ENCODE data around the gene CAMK2N1. TPM values are rescaled to one million over a fixed set of nuclear protein-coding genes. Genes with fewer than 3 reads are reported as not detected.
"Not testable (repeated sequence)": the region's sequence is repeated elsewhere in the genome, so short reads cannot be mapped to it uniquely, and the experiment has no call there.

Gene CAMK2N1
- total and polyA plus RNA-seq, 4 donors: 36.4 to 385 (median 197) TPM

DNA sequence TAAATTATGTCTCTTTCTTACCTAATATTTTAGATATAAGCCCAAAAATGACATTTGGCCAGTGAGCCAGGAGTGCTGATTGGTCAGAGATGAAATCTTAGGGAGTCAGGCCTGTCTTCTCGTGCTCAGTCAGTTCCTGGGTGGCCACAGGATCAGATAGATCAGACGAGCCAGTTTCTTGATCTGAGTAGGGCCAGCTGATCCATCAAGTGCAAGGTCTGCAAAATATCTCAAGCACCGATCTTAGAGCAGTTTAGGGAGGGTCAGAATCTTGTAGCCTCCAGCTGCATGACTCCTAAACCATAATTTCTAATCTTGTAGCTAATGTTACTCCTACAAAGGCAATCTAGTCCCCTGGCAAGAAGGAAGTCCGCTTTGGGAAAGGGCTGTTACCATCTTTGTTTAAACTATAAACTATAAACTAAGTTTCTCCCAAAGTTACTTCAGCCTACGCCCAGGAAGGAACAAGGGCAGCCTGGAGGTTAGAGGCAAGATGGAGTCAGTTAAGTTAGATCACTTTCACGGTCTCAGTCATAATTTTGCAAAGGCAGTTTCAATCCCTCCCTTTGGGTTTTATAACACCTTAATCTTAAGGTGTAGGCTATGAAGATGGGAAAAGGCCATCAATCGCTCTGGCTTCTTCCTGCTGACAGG, 33.7 kb upstream of the CAMK2N1 start:
- not testable (repeated sequence) for DNase-seq (ENCODE audit: low read depth in 4 of 6, low spot score in 6 of 6); H3K4me3 ChIP-seq (ENCODE audit: low read depth, low read length); H3K9me3 ChIP-seq (ENCODE audit: control insufficient read depth, insufficient read depth, low read length); H3K27me3 ChIP-seq (ENCODE audit: control insufficient read depth, insufficient read depth, low read length); H3K36me3 ChIP-seq (ENCODE audit: control insufficient read depth, insufficient read depth, low read length); H3K27ac ChIP-seq (ENCODE audit: low read depth, low read length); H3K4me1 ChIP-seq (ENCODE audit: control insufficient read depth, insufficient read depth, low read length)
- 65% methylated on average over 3 of the region's 7 CpGs for WGBS (ENCODE audit: insufficient coverage)

DNA sequence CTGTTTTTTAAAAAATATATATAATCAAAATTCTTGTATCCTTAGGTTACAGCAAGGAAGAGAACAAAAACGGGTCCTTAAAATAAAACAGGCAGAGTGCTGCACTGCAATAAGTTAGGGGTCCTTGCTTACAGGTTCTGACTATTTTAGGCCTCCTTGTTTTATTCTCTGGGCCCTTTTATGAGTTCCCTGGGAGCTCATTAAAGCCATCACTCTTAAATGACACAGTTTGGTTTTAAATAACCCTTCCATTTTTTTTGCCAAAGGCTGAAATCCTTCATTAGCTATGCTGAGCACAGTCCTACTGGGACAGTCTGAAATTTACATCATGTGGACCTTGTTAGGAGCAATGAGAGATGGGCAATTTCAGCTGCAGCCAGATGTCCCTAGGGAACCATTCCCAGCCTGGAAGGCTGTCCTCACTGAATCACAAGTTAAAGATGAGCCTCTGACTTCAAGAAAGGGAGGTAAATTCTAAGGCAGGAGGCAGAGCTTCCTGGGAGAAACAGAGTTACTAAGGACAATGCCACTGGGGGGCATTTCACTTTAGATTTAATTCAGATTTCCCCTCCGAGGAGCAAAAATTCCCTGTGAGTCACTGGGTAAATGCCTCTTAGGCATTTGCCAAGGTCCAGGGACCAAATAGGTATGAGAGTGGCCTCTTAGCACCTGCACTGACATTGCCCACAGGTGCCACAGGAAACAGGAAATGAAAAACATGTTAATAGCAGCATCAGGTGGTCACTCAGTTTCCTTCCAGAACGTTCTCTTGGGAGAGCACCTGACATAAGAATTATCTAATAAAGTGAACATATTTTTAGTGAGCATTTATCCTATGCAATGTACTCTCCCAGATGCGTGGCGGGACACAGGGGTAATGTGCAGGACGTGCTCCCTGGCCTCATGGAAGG, 25.8 kb upstream of the CAMK2N1 start:
- DNase-seq (ENCODE audit: low read depth in 4 of 6, low spot score in 6 of 6): peak in 1 of 6 donors; percentile 68
- Histone ChIP-seq H3K36me3 (ENCODE audit: control insufficient read depth, insufficient read depth, low read length) (no peaks in the 10 kb centered on the region), H3K27ac (ENCODE audit: low read depth, low read length) (no peak overlapping the region), H3K4me1 (ENCODE audit: control insufficient read depth, insufficient read depth, low read length) (peaks cover 4% of the 10 kb centered on the region), H3K27me3 (ENCODE audit: control insufficient read depth, insufficient read depth, low read length) (no peaks in the 10 kb centered on the region), H3K4me3 (ENCODE audit: low read depth, low read length) (no peak overlapping the region), H3K9me3 (ENCODE audit: control insufficient read depth, insufficient read depth, low read length) (no peaks in the 10 kb centered on the region)
- WGBS (ENCODE audit: insufficient coverage): 47% methylated on average over 2 of the region's 6 CpGs

DNA sequence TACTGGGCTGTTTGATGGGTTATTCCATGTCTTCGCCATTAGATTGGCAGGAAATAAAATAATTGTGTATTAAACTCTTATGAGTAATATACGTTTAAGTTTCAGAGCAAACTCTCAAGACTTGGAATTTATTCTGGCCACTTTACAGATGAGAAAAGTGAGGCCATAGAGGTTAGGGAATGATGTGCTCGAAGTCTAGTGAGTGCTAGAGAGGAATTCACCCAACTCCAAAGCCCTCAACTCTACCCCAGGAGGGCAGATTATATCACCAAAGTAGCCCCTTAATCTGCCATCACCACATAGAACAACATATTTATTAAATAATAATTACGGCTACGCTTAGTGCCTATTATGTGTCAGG, 22.4 kb upstream of the CAMK2N1 start:
- WGBS (ENCODE audit: insufficient coverage): 100% methylated on average over 1 of the region's 5 CpGs
- Histone ChIP-seq H3K27me3 (ENCODE audit: control insufficient read depth, insufficient read depth, low read length) (no peaks in the 10 kb centered on the region), H3K36me3 (ENCODE audit: control insufficient read depth, insufficient read depth, low read length) (peaks cover 5% of the 10 kb centered on the region), H3K9me3 (ENCODE audit: control insufficient read depth, insufficient read depth, low read length) (no peaks in the 10 kb centered on the region), H3K27ac (ENCODE audit: low read depth, low read length) (no peak overlapping the region), H3K4me3 (ENCODE audit: low read depth, low read length) (peak overlapping the region; percentile 86), H3K4me1 (ENCODE audit: control insufficient read depth, insufficient read depth, low read length) (peaks cover 8% of the 10 kb centered on the region)
- no peak for DNase-seq (ENCODE audit: low read depth in 4 of 6, low spot score in 6 of 6)

DNA sequence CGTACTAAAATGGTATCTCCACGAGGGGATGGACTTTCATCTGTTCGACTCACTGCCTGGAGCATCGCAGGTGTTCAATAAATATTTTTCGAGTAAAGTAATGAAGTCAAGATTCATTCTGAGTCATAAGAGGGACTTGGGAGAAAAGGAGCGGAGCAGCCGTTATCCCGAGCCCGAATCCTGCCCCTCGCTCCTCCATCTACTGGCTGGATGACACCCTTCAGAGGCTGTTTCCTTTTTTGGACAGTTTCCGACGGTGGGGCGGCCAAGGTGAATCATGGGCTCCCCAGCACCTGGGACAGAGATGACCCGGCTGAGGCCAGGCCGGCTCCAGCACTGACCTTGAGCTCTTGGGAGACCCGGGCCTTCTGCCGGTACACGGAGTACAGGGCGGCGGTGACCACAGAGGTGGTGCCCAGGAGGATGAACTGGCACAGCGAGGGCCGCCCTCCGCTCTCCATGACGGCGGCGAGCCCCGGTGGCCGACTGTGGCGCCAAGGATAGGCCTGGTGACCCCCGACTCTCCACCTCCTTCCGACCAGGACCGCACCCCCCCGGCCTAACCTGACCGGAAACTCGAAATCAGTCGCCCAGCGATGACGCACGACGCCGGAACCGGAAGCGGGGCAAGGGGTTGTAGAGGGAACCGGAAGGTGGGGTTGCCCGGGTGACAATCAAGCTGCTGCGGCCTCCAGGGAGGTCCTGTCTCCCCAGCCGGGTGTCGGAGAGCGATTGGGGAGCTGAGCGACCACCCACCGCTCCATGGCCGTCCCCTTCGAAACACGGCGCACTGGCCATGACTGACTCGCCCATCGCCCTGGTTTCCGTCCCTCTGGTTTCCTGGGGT, 21.8 kb upstream of the CAMK2N1 start, which contains the start of gene MUL1:
Gene MUL1 (minus strand): TSS at position 588 of the 847 bp plus-strand sequence. CDS start 127 bp downstream, at position 461.
- Histone ChIP-seq H3K27me3 (ENCODE audit: control insufficient read depth, insufficient read depth, low read length) (no peaks in the 10 kb centered on the region), H3K36me3 (ENCODE audit: control insufficient read depth, insufficient read depth, low read length) (peaks cover 5% of the 10 kb centered on the region), H3K4me3 (ENCODE audit: low read depth, low read length) (peak within 1 kb of the TSS; percentile 86), H3K9me3 (ENCODE audit: control insufficient read depth, insufficient read depth, low read length) (no peaks in the 10 kb centered on the region), H3K4me1 (ENCODE audit: control insufficient read depth, insufficient read depth, low read length) (peaks cover 8% of the 10 kb centered on the region), H3K27ac (ENCODE audit: low read depth, low read length) (peak within 1 kb of the TSS; percentile 53)
- DNase-seq (ENCODE audit: low read depth in 4 of 6, low spot score in 6 of 6): peak; percentile 89 to 99 (median 92)
- 0% methylated on average over 52 of the region's 58 CpGs for WGBS (ENCODE audit: insufficient coverage)

DNA sequence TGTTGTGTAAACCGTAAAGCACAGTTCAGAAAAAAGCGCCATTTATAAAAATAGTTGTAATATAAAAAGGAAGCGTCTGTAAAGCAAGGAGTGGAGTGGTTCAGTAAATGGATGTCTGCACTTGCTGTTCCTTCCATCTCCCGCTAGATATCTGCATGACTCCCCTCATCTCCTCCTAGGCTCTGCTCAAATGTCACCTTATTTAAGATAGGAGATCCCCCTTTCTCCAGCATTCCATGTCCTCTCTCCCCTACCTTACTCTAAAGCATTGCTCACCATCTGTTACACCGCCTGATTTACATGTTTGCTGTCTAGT, 21.2 kb upstream of the CAMK2N1 start:
- H3K27ac ChIP-seq (ENCODE audit: low read depth, low read length): no peak overlapping the region

DNA sequence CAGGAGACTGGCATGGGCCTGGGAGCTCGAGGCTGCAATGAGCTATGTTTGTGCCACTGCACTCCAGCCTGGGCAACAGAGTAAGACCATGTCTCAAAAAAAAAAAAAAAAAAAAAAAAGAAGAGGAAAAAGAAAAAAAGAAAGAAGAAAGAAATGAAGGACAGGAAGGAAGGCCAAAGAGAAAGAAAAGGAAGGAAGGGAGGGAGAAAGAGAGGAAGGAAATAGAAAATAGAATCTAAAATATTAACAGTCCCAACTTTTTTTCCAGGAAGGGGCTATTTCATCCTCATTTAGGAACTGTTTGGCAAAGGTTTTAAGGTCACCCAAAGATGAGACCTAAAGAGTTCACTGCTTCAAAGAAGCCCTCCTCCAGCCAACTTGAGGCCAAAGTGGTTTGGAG, 19.5 kb upstream of the CAMK2N1 start:
- 100% methylated on average over 1 of the region's 1 CpG for WGBS (ENCODE audit: insufficient coverage)
- no peak overlapping the region for H3K4me3 ChIP-seq (ENCODE audit: low read depth, low read length)
- H3K4me1 ChIP-seq (ENCODE audit: control insufficient read depth, insufficient read depth, low read length): peaks cover 8% of the 10 kb centered on the region
- no peak overlapping the region for H3K27ac ChIP-seq (ENCODE audit: low read depth, low read length)
- no peaks in the 10 kb centered on the region for H3K27me3 ChIP-seq (ENCODE audit: control insufficient read depth, insufficient read depth, low read length)
- no peaks in the 10 kb centered on the region for H3K9me3 ChIP-seq (ENCODE audit: control insufficient read depth, insufficient read depth, low read length)
- no peak for DNase-seq (ENCODE audit: low read depth in 4 of 6, low spot score in 6 of 6)
- H3K36me3 ChIP-seq (ENCODE audit: control insufficient read depth, insufficient read depth, low read length): peaks cover 23% of the 10 kb centered on the region

More for the DNA sequence above, 21.2 kb upstream of the CAMK2N1 start:
- Histone ChIP-seq H3K27me3 (ENCODE audit: control insufficient read depth, insufficient read depth, low read length) (no peaks in the 10 kb centered on the region), H3K4me1 (ENCODE audit: control insufficient read depth, insufficient read depth, low read length) (peaks cover 8% of the 10 kb centered on the region), H3K36me3 (ENCODE audit: control insufficient read depth, insufficient read depth, low read length) (peaks cover 9% of the 10 kb centered on the region), H3K9me3 (ENCODE audit: control insufficient read depth, insufficient read depth, low read length) (no peaks in the 10 kb centered on the region), H3K4me3 (ENCODE audit: low read depth, low read length) (peak overlapping the region; percentile 86)
- 40% methylated on average over 1 of the region's 5 CpGs for WGBS (ENCODE audit: insufficient coverage)
- no peak for DNase-seq (ENCODE audit: low read depth in 4 of 6, low spot score in 6 of 6)

DNA sequence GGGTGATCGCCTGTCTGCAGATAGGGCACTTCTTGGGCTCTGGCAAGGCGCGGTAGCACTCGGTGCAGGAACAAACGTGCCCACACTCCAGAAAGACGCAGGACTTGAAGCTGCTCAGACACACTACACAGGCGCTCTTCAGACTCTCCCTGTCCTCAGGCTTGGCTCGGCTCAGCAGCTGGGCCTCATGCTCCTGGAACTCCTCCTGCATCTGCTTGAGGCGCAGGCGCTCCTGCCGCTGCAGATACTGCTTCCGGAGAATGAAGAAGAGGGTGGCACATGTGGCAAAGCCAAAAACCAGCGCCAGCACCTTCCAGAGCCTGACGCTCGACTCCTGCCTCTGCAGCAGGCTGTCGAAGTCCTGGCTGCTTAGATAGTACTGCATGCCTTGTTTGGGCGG, 14.7 kb upstream of the CAMK2N1 start:
- Histone ChIP-seq H3K36me3 (ENCODE audit: control insufficient read depth, insufficient read depth, low read length) (peaks cover 56% of the 10 kb centered on the region), H3K27me3 (ENCODE audit: control insufficient read depth, insufficient read depth, low read length) (no peaks in the 10 kb centered on the region), H3K27ac (ENCODE audit: low read depth, low read length) (no peak overlapping the region), H3K4me1 (ENCODE audit: control insufficient read depth, insufficient read depth, low read length) (no peaks in the 10 kb centered on the region), H3K9me3 (ENCODE audit: control insufficient read depth, insufficient read depth, low read length) (no peaks in the 10 kb centered on the region), H3K4me3 (ENCODE audit: low read depth, low read length) (no peak overlapping the region)
- no peak for DNase-seq (ENCODE audit: low read depth in 4 of 6, low spot score in 6 of 6)
- WGBS (ENCODE audit: insufficient coverage): 95% methylated on average over 17 of the region's 17 CpGs

DNA sequence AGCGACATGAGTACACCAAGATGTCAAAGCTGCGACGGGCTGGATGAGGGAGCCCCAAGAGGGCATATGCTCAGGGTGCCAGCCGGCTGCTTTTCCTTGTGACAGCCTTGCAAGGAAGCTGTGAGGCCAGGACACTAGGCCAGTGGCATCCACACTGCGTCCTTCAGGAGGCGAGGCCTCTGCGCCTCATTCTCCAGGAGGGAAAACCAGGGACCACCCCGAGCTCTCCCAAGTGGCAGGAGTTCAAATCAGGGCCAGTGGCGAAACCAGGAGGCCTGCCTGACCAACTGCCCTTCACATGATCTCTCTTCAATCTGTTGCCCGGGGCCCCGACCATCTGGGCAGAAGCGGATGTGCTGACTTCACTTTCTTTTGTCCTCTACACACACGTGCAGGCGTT, 13.7 kb upstream of the CAMK2N1 start:
- H3K4me1 ChIP-seq (ENCODE audit: control insufficient read depth, insufficient read depth, low read length): peaks cover 2% of the 10 kb centered on the region
- no peak overlapping the region for H3K4me3 ChIP-seq (ENCODE audit: low read depth, low read length)
- no peaks in the 10 kb centered on the region for H3K9me3 ChIP-seq (ENCODE audit: control insufficient read depth, insufficient read depth, low read length)
- no peak overlapping the region for H3K27ac ChIP-seq (ENCODE audit: low read depth, low read length)
- no peaks in the 10 kb centered on the region for H3K27me3 ChIP-seq (ENCODE audit: control insufficient read depth, insufficient read depth, low read length)
- 97% methylated on average over 12 of the region's 14 CpGs for WGBS (ENCODE audit: insufficient coverage)
- H3K36me3 ChIP-seq (ENCODE audit: control insufficient read depth, insufficient read depth, low read length): peaks cover 56% of the 10 kb centered on the region
- no peak for DNase-seq (ENCODE audit: low read depth in 4 of 6, low spot score in 6 of 6)

DNA sequence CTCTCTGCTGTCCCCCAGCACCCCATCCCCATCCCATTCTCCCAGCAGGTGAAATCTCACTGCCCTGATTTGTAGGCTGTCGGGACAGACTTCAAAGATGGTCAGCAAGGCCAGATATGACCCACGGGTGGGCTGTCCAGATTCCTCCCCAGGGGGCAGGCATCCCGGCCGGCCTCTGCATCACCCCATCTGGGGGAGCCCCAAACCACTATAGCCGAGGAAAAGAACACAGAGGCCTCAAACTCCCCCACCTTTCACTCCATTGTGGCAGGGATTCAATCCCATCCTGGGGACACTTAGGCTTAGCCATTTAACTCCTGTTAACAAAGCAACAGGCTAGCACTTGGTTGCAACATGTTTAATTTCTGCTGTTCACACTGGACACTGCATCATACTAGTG, 13.1 kb upstream of the CAMK2N1 start:
- H3K9me3 ChIP-seq (ENCODE audit: control insufficient read depth, insufficient read depth, low read length): no peaks in the 10 kb centered on the region
- H3K27ac ChIP-seq (ENCODE audit: low read depth, low read length): no peak overlapping the region
- H3K27me3 ChIP-seq (ENCODE audit: control insufficient read depth, insufficient read depth, low read length): no peaks in the 10 kb centered on the region
- H3K4me1 ChIP-seq (ENCODE audit: control insufficient read depth, insufficient read depth, low read length): peaks cover 8% of the 10 kb centered on the region
- WGBS (ENCODE audit: insufficient coverage): 96% methylated on average over 3 of the region's 5 CpGs
- no peak for DNase-seq (ENCODE audit: low read depth in 4 of 6, low spot score in 6 of 6)
- peaks cover 55% of the 10 kb centered on the region for H3K36me3 ChIP-seq (ENCODE audit: control insufficient read depth, insufficient read depth, low read length)
- no peak overlapping the region for H3K4me3 ChIP-seq (ENCODE audit: low read depth, low read length)

Data from spinal cord (tissue), 10 donors.